ENCODE results near the gene NR2C1.

The NR2C1 gene

DNA sequence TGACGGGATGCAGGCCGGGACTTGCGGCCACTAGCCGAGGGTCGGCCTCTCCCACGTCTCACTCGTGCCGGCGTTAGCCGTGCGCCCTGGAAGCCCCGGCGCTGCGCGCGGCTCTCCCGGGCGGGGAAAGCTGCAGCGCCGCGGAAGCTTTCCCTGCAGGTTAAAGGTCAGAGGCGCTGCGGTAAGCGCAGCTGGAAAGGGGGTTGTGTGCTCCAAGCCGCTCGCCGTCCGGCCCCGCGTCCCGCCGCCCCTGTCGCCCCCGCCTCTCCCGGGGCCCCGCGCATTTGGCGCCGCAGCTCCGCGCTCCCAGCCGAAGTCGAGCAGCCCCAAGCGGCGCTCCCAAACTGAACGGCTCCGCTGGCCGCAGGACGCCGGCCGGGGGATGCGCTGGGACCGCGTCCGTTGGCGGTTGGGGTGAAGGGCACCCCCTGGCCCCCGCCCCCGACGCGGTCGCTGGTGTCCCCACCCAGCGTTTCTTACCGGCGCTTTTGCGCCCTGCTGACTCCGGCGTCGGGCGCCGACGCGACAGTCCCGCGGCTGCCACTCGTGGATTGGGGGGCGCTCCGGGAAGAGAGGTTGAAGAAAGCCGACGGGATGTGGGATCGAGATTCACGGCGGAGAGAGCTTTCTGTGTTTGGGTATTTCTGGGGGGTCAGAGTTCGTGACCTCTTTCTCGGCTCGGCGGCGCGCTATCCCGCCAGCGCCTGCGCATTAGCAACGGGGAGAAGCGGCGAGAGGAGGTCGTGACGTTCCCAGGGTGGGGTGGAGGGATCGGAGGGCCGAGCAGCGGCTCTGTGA lies at the start of gene NR2C1:
TSS of gene NR2C1 (minus strand) at position 719 of the 798 bp plus-strand sequence. CDS start 6,234 bp downstream, outside the sequence.
- Histone ChIP-seq H3K27me3 (ENCODE audit: low read length) (no peaks in the 10 kb centered on the region), H3K9me2 (replicated peaks; ENCODE audit: insufficient read depth, low read length) (no peaks in the 10 kb centered on the region), H3K79me2 (ENCODE audit: insufficient read depth, low read length) (peaks cover 50% of the 10 kb centered on the region), H3K27ac (ENCODE audit: low read depth, low read length) (peak within 1 kb of the TSS; percentile 33; the same call in 1 of the 2 replicates), H4K20me1 (ENCODE audit: low read depth, low read length) (no peaks in the 10 kb centered on the region), H3K9me3 (ENCODE audit: insufficient read depth, low read length) (no peaks in the 10 kb centered on the region), H3K4me3 (ENCODE audit: insufficient read depth, low read length, poor library complexity, severe bottlenecking) (peak within 1 kb of the TSS; percentile 67), H2AFZ (ENCODE audit: low read depth, low read length, severe bottlenecking) (peak within 1 kb of the TSS; percentile 77), H3K36me3 (ENCODE audit: low read length) (no peaks in the 10 kb centered on the region), H3K4me2 (ENCODE audit: low read depth, low read length, poor library complexity, severe bottlenecking) (peak within 1 kb of the TSS; percentile 75), H3F3A (ENCODE audit: insufficient read depth) (no peaks in the 10 kb centered on the region; the same call in 1 of the 2 replicates), H3K9ac (ENCODE audit: low read length) (peak within 1 kb of the TSS; percentile 81)
- no peak for TF ChIP-seq EZH2phosphoT487 (conservative IDR thresholded peaks at IDR 0.05; ENCODE audit: low read length)
- TF ChIP-seq, protein P1, sequence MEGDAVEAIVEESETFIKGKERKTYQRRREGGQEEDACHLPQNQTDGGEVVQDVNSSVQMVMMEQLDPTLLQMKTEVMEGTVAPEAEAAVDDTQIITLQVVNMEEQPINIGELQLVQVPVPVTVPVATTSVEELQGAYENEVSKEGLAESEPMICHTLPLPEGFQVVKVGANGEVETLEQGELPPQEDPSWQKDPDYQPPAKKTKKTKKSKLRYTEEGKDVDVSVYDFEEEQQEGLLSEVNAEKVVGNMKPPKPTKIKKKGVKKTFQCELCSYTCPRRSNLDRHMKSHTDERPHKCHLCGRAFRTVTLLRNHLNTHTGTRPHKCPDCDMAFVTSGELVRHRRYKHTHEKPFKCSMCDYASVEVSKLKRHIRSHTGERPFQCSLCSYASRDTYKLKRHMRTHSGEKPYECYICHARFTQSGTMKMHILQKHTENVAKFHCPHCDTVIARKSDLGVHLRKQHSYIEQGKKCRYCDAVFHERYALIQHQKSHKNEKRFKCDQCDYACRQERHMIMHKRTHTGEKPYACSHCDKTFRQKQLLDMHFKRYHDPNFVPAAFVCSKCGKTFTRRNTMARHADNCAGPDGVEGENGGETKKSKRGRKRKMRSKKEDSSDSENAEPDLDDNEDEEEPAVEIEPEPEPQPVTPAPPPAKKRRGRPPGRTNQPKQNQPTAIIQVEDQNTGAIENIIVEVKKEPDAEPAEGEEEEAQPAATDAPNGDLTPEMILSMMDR (IDR thresholded peaks at IDR 0.05; ENCODE audit: insufficient read depth, low read length, poor library complexity, severe bottlenecking), result no peak

DNA sequence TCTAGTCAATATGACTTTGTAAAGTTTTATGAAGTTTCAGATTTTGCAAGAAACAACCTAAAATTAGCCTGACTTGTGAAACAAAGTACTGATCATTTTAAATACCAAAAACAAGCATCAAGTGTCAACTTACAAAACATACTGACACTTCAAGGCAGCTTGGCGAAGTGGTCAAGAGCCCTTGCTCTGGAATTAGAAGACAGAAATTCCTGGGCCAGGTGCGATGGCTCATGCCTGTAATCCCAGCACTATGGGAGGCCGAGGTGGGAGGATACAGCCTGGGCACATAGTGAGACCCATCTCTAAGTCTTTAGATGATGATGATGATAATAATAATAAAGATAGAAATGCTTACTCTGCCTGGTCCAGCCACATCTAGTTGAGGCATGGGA lies 45.4 kb upstream of the NR2C1 start:
- Histone ChIP-seq H3K79me2 (ENCODE audit: insufficient read depth, low read length) (no peaks in the 10 kb centered on the region), H3K9ac (ENCODE audit: low read length) (no peak overlapping the region), H3K9me2 (replicated peaks; ENCODE audit: insufficient read depth, low read length) (no peaks in the 10 kb centered on the region), H3K4me2 (ENCODE audit: low read depth, low read length, poor library complexity, severe bottlenecking) (no peak overlapping the region), H3F3A (ENCODE audit: insufficient read depth) (no peaks in the 10 kb centered on the region), H3K9me3 (ENCODE audit: insufficient read depth, low read length) (no peaks in the 10 kb centered on the region), H4K20me1 (ENCODE audit: low read depth, low read length) (no peaks in the 10 kb centered on the region), H2AFZ (ENCODE audit: low read depth, low read length, severe bottlenecking) (no peak overlapping the region), H3K36me3 (ENCODE audit: low read length) (no peaks in the 10 kb centered on the region), H3K27ac (ENCODE audit: low read depth, low read length) (no peak overlapping the region), H3K27me3 (ENCODE audit: low read length) (no peaks in the 10 kb centered on the region), H3K4me3 (ENCODE audit: insufficient read depth, low read length, poor library complexity, severe bottlenecking) (no peak overlapping the region)
- no peak for TF ChIP-seq EZH2phosphoT487 (conservative IDR thresholded peaks at IDR 0.05; ENCODE audit: low read length)
- TF ChIP-seq, protein P1 (IDR thresholded peaks at IDR 0.05; ENCODE audit: insufficient read depth, low read length, poor library complexity, severe bottlenecking), result no peak

DNA sequence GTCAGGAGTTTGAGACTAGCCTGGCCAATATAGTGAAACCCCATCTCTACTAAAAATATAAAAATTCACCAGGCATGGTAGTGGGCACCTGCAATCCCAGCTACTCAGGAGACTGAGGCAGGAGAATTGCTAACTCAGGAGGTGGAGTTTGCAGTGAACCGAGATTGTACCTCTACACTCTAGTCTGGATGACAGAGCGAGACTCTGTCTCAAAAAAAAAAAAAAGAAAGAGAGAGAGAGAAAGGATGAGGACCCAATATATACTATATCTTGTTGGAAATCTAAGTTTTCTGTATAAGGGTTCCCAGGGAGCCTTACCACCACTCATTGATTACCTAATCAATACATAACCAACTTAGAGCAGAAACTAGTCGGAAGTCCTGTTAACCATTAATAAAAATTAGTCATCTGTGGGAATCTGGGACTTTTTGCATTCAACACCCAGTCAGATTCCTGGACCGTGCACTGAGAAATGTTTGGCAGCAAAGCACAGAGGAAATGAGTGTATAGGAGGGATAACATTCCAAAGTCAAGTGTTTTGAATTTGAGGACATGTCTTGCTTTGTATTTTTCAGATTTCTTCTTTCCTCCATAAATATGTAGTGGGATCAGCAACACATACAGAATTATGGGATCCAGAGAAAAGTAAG lies 44.8 kb upstream of the NR2C1 start:
- H4K20me1 ChIP-seq (ENCODE audit: low read depth, low read length), result no peaks in the 10 kb centered on the region
- TF ChIP-seq, protein P1 (IDR thresholded peaks at IDR 0.05; ENCODE audit: insufficient read depth, low read length, poor library complexity, severe bottlenecking), result no peak
- no peak for TF ChIP-seq EZH2phosphoT487 (conservative IDR thresholded peaks at IDR 0.05; ENCODE audit: low read length)
- no peaks in the 10 kb centered on the region for H3K79me2 ChIP-seq (ENCODE audit: insufficient read depth, low read length)
- no peaks in the 10 kb centered on the region for H3K36me3 ChIP-seq (ENCODE audit: low read length)
- no peaks in the 10 kb centered on the region for H3K9me2 ChIP-seq (replicated peaks; ENCODE audit: insufficient read depth, low read length)
- H2AFZ ChIP-seq (ENCODE audit: low read depth, low read length, severe bottlenecking), result no peak overlapping the region
- no peak overlapping the region for H3K9ac ChIP-seq (ENCODE audit: low read length)
- no peaks in the 10 kb centered on the region for H3F3A ChIP-seq (ENCODE audit: insufficient read depth)
- no peak overlapping the region for H3K4me2 ChIP-seq (ENCODE audit: low read depth, low read length, poor library complexity, severe bottlenecking)
- no peak overlapping the region for H3K27ac ChIP-seq (ENCODE audit: low read depth, low read length)
- H3K27me3 ChIP-seq (ENCODE audit: low read length), result no peaks in the 10 kb centered on the region
- no peak overlapping the region for H3K4me3 ChIP-seq (ENCODE audit: insufficient read depth, low read length, poor library complexity, severe bottlenecking)
- H3K9me3 ChIP-seq (ENCODE audit: insufficient read depth, low read length), result no peaks in the 10 kb centered on the region
